ENCODE results near the gene ISG20. TPM values are rescaled to one million over a fixed set of nuclear protein-coding genes. Genes with fewer than 3 reads are reported as not detected.
"Not testable (repeated sequence)": the region's sequence is repeated elsewhere in the genome, so short reads cannot be mapped to it uniquely, and the experiment has no call there.

Gene ISG20
- total RNA-seq, 4 donors from 2014 or later: 6.1 to 15.1 (median 12.9) TPM

DNA sequence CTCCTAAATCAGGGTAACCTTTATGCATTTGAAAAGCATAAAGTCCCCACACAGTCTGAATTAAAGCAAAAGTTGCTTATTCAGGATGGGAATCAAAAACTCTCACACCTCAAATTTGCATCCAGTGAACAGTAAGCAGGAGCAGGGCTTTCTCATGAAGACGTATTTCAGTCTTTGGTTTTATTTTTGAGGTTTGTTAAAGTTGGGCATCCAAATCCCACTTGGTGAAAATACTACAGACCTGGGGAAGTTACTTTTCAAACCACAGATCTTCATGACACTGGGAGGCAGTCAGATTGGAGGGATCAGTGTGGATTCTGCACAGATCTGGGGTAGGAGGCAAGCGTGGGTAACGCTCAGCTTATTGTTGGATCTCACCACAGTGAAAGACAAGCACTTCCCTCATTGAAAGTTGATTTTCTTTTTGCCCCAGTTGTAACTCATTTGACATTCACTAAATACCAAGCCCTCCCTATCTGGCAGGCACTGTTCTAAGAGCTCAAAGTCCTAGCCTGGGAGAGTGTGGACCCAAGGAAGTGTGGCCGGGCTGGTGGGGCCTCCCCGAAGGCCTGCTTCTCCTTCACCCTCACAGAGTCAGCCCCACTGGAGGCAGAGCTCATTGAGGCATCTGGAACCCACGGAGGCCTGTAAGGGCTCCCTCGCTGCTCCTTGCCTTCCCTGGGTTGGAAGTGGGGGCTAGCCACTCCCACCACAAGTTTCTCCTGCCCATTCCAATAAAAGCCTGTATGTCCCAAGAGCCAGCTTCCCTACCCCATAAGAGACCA lies 783 bp upstream of the ISG20 start:
- peak overlapping the region; percentile 40 for H3K4me3 ChIP-seq
- H3K27ac ChIP-seq: peak overlapping the region; percentile 81
- no peaks in the 10 kb centered on the region for H3K9me3 ChIP-seq
- H3K4me1 ChIP-seq: peaks cover 41% of the 10 kb centered on the region
- no peaks in the 10 kb centered on the region for H3K27me3 ChIP-seq
- no peaks in the 10 kb centered on the region for H3K36me3 ChIP-seq
- WGBS: 66% methylated on average over 7 of the region's 7 CpGs
- TF ChIP-seq EP300 (IDR thresholded peaks at IDR 0.05) (no peak), POLR2AphosphoS5 (IDR thresholded peaks at IDR 0.05) (no peak), POLR2A (IDR thresholded peaks at IDR 0.05) (no peak)
- TF ChIP-seq, protein P1, sequence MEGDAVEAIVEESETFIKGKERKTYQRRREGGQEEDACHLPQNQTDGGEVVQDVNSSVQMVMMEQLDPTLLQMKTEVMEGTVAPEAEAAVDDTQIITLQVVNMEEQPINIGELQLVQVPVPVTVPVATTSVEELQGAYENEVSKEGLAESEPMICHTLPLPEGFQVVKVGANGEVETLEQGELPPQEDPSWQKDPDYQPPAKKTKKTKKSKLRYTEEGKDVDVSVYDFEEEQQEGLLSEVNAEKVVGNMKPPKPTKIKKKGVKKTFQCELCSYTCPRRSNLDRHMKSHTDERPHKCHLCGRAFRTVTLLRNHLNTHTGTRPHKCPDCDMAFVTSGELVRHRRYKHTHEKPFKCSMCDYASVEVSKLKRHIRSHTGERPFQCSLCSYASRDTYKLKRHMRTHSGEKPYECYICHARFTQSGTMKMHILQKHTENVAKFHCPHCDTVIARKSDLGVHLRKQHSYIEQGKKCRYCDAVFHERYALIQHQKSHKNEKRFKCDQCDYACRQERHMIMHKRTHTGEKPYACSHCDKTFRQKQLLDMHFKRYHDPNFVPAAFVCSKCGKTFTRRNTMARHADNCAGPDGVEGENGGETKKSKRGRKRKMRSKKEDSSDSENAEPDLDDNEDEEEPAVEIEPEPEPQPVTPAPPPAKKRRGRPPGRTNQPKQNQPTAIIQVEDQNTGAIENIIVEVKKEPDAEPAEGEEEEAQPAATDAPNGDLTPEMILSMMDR (IDR thresholded peaks at IDR 0.05): no peak
- peak in 1 of 2 donors; percentile 81 for DNase-seq (ENCODE audit: low spot score in 2 of 2)

DNA sequence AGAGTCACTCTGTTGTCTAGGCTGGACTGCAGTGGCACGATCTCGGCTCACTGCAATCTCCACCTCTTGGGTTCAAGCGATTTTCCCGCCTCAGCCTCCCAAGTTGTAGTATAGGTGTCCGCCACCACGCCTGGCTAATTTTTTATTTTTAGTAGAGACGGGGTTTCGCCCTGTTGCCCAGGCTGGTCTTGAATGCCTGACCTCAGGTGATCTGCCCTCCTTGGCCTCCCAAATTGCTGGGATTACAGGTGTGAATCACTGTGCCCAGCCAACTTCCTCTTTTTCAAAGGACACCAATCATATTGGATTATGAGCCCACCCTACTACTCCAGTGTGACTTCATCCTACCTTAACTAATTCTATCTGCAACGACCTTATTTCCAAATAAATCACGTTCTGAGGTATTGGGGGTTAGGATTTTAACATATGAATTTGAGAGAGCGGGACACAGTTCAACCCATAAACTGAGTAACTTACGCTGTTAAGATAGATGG lies 3.2 kb downstream of the ISG20 start:
- no peak overlapping the region for H3K27ac ChIP-seq
- DNase-seq (ENCODE audit: low spot score in 2 of 2): peak in 1 of 2 donors; percentile 48
- no peak overlapping the region for H3K4me3 ChIP-seq
- H3K36me3 ChIP-seq: no peaks in the 10 kb centered on the region
- no peaks in the 10 kb centered on the region for H3K9me3 ChIP-seq
- peaks cover 28% of the 10 kb centered on the region for H3K4me1 ChIP-seq
- H3K27me3 ChIP-seq: no peaks in the 10 kb centered on the region
- 95% methylated on average over 12 of the region's 12 CpGs for WGBS
- no peak for TF ChIP-seq EP300 (IDR thresholded peaks at IDR 0.05)
- no peak for TF ChIP-seq POLR2A (IDR thresholded peaks at IDR 0.05)

DNA sequence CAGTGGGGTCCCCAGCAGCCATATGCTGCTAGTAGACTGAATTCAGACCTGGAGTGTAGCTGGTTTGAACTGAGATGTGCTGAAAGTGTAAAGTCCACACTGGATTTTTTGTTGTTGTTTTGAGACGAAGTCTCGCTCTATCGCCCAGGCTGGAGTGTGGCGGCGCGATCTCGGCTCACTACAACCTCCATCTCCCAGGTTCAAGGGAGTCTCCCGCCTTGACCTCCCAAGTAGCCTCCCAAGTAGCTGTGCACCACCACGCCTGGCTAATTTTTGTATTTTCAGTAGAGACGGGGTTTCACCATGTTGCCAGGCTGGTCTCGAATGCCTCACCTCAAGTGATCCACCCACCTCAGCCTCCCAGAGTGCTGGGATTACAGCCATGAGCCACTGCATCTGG lies 3.7 kb downstream of the ISG20 start:
- WGBS: 94% methylated on average over 11 of the region's 11 CpGs
- H3K9me3 ChIP-seq: not testable (repeated sequence)
- peak in 1 of 2 donors; percentile 11 for DNase-seq (ENCODE audit: low spot score in 2 of 2)

DNA sequence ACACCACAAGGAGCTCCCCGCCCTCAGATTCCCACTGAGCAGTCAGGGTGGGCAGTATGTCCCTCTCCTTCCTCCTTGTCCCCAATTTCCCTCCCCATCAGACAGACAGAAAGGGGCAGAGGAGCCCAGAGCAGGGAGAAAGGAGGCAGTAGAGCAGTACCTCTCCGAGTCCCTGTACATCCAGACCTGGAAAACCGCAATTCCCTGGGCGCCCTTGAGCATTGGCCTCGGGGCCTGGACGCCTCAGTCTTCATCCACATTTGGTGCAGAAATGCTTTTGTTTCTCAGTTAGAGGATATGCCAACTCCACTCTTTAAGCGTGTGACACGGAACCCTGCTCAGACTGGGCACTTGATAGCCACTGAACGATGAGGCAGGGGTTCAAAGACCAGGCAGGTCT lies 5.9 kb downstream of the ISG20 start:
- no peak overlapping the region for H3K4me3 ChIP-seq
- TF ChIP-seq, protein P1 (IDR thresholded peaks at IDR 0.05): no peak
- TF ChIP-seq POLR2AphosphoS5 (IDR thresholded peaks at IDR 0.05) (no peak), POLR2A (IDR thresholded peaks at IDR 0.05) (no peak), EP300 (IDR thresholded peaks at IDR 0.05) (no peak)
- peak; percentile 48 to 50 for DNase-seq (ENCODE audit: low spot score in 2 of 2)
- H3K4me1 ChIP-seq: peaks cover 32% of the 10 kb centered on the region
- no peaks in the 10 kb centered on the region for H3K27me3 ChIP-seq
- WGBS: 86% methylated on average over 8 of the region's 9 CpGs
- H3K27ac ChIP-seq: no peak overlapping the region
- H3K9me3 ChIP-seq: no peaks in the 10 kb centered on the region
- no peaks in the 10 kb centered on the region for H3K36me3 ChIP-seq

More for the DNA sequence above, 3.7 kb downstream of the ISG20 start:
- H3K4me1 ChIP-seq: peaks cover 28% of the 10 kb centered on the region
- not testable (repeated sequence) for H3K4me3 ChIP-seq, H3K27me3 ChIP-seq, H3K36me3 ChIP-seq, H3K27ac ChIP-seq

DNA sequence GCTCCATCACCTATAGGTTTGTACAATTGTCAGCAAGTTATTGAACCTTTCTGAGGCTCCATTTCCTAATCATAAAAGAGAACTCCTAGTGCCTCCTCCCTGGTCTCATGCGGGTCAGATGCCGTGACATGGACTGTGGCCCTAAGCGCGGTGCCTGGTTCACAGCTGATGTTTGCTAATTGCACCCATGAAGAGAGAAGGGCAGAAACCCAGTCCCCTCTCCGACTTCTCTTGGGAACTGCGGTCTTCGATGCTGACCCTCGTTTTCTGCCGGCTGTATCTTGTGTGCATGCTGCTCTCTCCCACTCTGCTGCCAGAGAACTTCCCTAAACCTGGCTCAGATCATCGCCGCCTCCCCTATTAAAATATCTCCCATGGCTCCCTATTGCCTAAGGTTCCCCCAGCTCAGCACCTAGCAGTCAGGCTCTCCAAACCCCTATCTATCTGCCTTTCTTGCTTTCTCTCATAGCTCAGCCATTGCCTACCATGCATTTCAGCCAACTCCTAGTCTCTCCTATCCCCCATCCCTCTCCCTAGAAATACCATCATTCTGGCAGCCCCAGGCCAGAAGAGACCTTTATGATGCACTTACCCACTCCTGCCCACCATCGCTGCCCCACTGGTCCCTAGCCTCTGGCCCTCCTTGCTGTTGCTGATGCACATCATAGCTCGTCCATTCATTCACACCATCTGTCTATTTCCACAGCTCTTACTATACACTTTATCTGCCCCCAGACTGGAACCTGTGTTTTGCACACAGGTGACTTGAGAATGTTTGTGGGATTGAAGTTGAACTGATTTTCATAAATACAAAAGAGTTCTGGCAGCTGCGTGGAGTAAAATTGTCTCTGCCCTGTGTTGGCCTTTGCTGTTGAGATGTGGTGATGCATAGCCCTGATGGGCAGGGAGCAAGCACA lies 6.6 kb downstream of the ISG20 start:
- Histone ChIP-seq H3K27me3 (no peaks in the 10 kb centered on the region), H3K4me3 (no peak overlapping the region), H3K36me3 (no peaks in the 10 kb centered on the region), H3K4me1 (peaks cover 28% of the 10 kb centered on the region), H3K27ac (no peak overlapping the region), H3K9me3 (no peaks in the 10 kb centered on the region)
- 94% methylated on average over 14 of the region's 14 CpGs for WGBS
- DNase-seq (ENCODE audit: low spot score in 2 of 2): peak; percentile 24 to 58
- TF ChIP-seq POLR2A (IDR thresholded peaks at IDR 0.05) (no peak), EP300 (IDR thresholded peaks at IDR 0.05) (no peak), POLR2AphosphoS5 (IDR thresholded peaks at IDR 0.05) (no peak)
- TF ChIP-seq, protein P1 (IDR thresholded peaks at IDR 0.05): no peak

DNA sequence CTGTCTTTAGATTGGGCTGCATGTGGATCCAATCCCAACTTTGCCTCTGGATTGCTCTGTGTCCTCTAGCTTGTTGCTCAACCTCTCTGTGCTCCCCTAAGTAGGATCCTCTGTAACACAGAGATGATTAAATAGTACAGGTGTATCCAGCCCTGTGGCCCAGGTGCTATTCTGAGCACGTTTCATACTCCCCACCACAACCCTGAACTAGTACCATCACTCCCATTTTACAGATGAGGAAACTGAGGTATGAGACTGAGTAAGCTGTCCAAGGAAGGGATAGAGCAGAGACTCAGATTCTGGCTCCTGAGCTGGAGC lies 7.2 kb downstream of the ISG20 start:
- H3K4me3 ChIP-seq: no peak overlapping the region
- H3K9me3 ChIP-seq: no peaks in the 10 kb centered on the region
- WGBS: 100% methylated on average over 1 of the region's 1 CpG
- peak in 1 of 2 donors; percentile 10 for DNase-seq (ENCODE audit: low spot score in 2 of 2)
- peaks cover 28% of the 10 kb centered on the region for H3K4me1 ChIP-seq
- no peaks in the 10 kb centered on the region for H3K36me3 ChIP-seq
- H3K27ac ChIP-seq: no peak overlapping the region
- TF ChIP-seq POLR2A (IDR thresholded peaks at IDR 0.05): no peak
- no peak for TF ChIP-seq POLR2AphosphoS5 (IDR thresholded peaks at IDR 0.05)
- no peak for TF ChIP-seq EP300 (IDR thresholded peaks at IDR 0.05)
- TF ChIP-seq, protein P1 (IDR thresholded peaks at IDR 0.05): no peak
- H3K27me3 ChIP-seq: no peaks in the 10 kb centered on the region
